ENCODE data around the gene LIMD2. TPM values are rescaled to one million over a fixed set of nuclear protein-coding genes. Genes with fewer than 3 reads are reported as not detected.

The LIMD2 gene
- total and polyA plus RNA-seq, 2 of the 4 experiments (the other 2 are of a cell fraction), result 4.5 to 21.7 TPM

- ChIA-PET POLR2A (ENCODE audit: unreplicated experiment) (no interaction called here), CTCF (no interaction called here)
- H3K9me1 ChIP-seq (ENCODE audit: insufficient read depth, low read length), result no peaks in the 10 kb centered on the region
- H4K8ac ChIP-seq (ENCODE audit: low read depth in 2 of 2, low read length in 2 of 2), result no peak overlapping the region
- H3K14ac ChIP-seq (replicated peaks; ENCODE audit: low read depth, low read length), result no peak overlapping the region
- H3K56ac ChIP-seq (ENCODE audit: extremely low read depth, insufficient read depth, low read length), result no peak overlapping the region
- no CpG with 5 or more reads among the region's 1 CpG for WGBS, 2 experiments (ENCODE audit: extremely low coverage in 2 of 2, insufficient read length in 1 of 2)
- peaks cover 8% of the 10 kb centered on the region for H3K36me3 ChIP-seq (ENCODE audit: control insufficient read depth, insufficient read depth, low read length)
- H2BK5ac ChIP-seq (ENCODE audit: low read depth, low read length, poor library complexity, severe bottlenecking), result no peak overlapping the region
- BruUV-seq (replicated peaks), result no TSS peak
- intact Hi-C loops (cut with micrococcal nuclease) (loop anchor here (10.0 kb wide), 1 partner anchor 54 kb away; no protein-coding TSS in a partner anchor), dilution Hi-C loops (cut with HindIII; ENCODE audit: low sequenced_read_pairs, unreplicated experiment) (no loop called here), in situ Hi-C loops (cut with MboI; ENCODE audit: low sequenced_read_pairs) (no loop called here)
- DNase-seq (no peak), ATAC-seq (ENCODE audit: low read depth) (no peak)
- TF ChIP-seq CTCF (conservative IDR thresholded peaks at IDR 0.05; ENCODE audit: low read depth, low read length) (no peak), RCOR1 (IDR thresholded peaks at IDR 0.05; ENCODE audit: insufficient replicate concordance, low read length) (no peak), POLR2A (IDR thresholded peaks at IDR 0.05; ENCODE audit: low read depth, low read length) (no peak), FOS (IDR thresholded peaks at IDR 0.05; ENCODE audit: low read depth, low read length) (no peak), MXI1 (IDR thresholded peaks at IDR 0.05; ENCODE audit: borderline replicate concordance, low read depth, low read length) (no peak), USF2 (IDR thresholded peaks at IDR 0.05; ENCODE audit: low read depth, low read length) (no peak), BHLHE40 (IDR thresholded peaks at IDR 0.05; ENCODE audit: low read depth, low read length) (no peak), MAZ (IDR thresholded peaks at IDR 0.05; ENCODE audit: borderline replicate concordance, low read depth, low read length) (no peak), NFE2L2 (IDR thresholded peaks at IDR 0.05; ENCODE audit: low read depth, low read length) (no peak)
- H2BK15ac ChIP-seq (ENCODE audit: low read depth, low read length), result no peak overlapping the region
- H4K20me1 ChIP-seq (ENCODE audit: insufficient read depth, low read length), result peaks cover 3% of the 10 kb centered on the region; the same call in 1 of the 2 replicates
- no peak overlapping the region for H4K91ac ChIP-seq (ENCODE audit: insufficient read depth, low read depth, low read length)
- no peaks in the 10 kb centered on the region for H3K9me3 ChIP-seq (ENCODE audit: control insufficient read depth, insufficient read depth, low read length)
- no peaks in the 10 kb centered on the region for H3K27me3 ChIP-seq (ENCODE audit: control insufficient read depth, insufficient read depth, low read length)
- no peak overlapping the region for H4K5ac ChIP-seq (ENCODE audit: low read depth, low read length)
- H3K4me2 ChIP-seq (ENCODE audit: low read depth, low read length), result no peak overlapping the region
- H2BK120ac ChIP-seq (ENCODE audit: low read depth, low read length), result no peak overlapping the region
- no peak overlapping the region for H2BK20ac ChIP-seq (ENCODE audit: low read depth, low read length)
- no peak overlapping the region for H3K4ac ChIP-seq (ENCODE audit: low read depth, low read length)
- no peak overlapping the region for H2AFZ ChIP-seq (replicated peaks; ENCODE audit: low read length, poor library complexity)
- H3K4me1 ChIP-seq (ENCODE audit: control insufficient read depth, insufficient read depth, low read length), result peaks cover 4% of the 10 kb centered on the region
- H3K79me1 ChIP-seq (ENCODE audit: low read depth in 1 of 2, low read length in 2 of 2), result peaks cover 0 to 3% of the 10 kb centered on the region in 2 experiments; a peak in 1 of 4 replicates
- H3K18ac ChIP-seq (ENCODE audit: low read depth, low read length), result no peak overlapping the region
- H2AK5ac ChIP-seq (ENCODE audit: low read depth, low read length), result no peak overlapping the region
- no peak overlapping the region for H3K27ac ChIP-seq (ENCODE audit: insufficient read depth, low read length)
- H2AK9ac ChIP-seq (replicated peaks; ENCODE audit: low read depth, low read length, poor library complexity), result no peak overlapping the region
- H3K4me3 ChIP-seq (ENCODE audit: insufficient read depth, low read depth, low read length), result no peak overlapping the region
- H3K23ac ChIP-seq (ENCODE audit: low read depth, low read length), result no peak overlapping the region
- no peak overlapping the region for H3K9ac ChIP-seq (ENCODE audit: low read depth, low read length)
Observed at GRCh38 chr17:63680700-63681099, 19.2 kb downstream of the LIMD2 start.
